Activated CD4-positive, alpha-beta T cell treated with anti-CD3 and anti-CD28 coated beads, Interleukin-2, amount 10 ng/mL, durations not matched to agents 7 days and 5 days (primary cell): ENCODE results near the gene SIRT4. TPM values are rescaled to one million over a fixed set of nuclear protein-coding genes. Genes with fewer than 3 reads are reported as not detected.
A peak's percentile ranks its signal among the peaks of the same experiment; 100 is the strongest.
"Not testable (repeated sequence)": the region's sequence is repeated elsewhere in the genome, so short reads cannot be mapped to it uniquely, and the experiment has no call there.

Source experiments
- CTCF ChIA-PET: fragments of 350-600 bp; sonication (Branson Sonifier 250); formaldehyde crosslinking; loops from one replicate; lab custom pipeline; 2021; ENCODE audit warnings: antibody characterized with exemption; lab: Charles Lee
- POLR2A ChIA-PET: fragments of 350-600 bp; sonication (Branson Sonifier 250); formaldehyde crosslinking; loops from one replicate; lab custom pipeline; 2021; ENCODE audit warnings: antibody characterized with exemption; lab: Charles Lee
- DNase-seq: peaks from one replicate; pipeline ENCODE4 v3.0.0-alpha.2; 2020
- H3K27ac Mint-ChIP-seq: one replicate; pipeline ENCODE4 v1.8.0; 2021; ENCODE audit warnings: mild to moderate bottlenecking, moderate library complexity, mixed read lengths
- H3K27me3 Mint-ChIP-seq: one replicate; pipeline ENCODE4 v1.8.0; 2021; ENCODE audit warnings: mixed read lengths
- H3K36me3 Mint-ChIP-seq: one replicate; pipeline ENCODE4 v1.8.0; 2021; ENCODE audit warnings: low read depth, mixed read lengths
- H3K4me1 Mint-ChIP-seq: one replicate; pipeline ENCODE4 v1.8.0; 2021; ENCODE audit warnings: mixed read lengths
- H3K4me3 Mint-ChIP-seq: one replicate; pipeline ENCODE4 v1.8.0; 2021; ENCODE audit warnings: mild to moderate bottlenecking, moderate library complexity, mixed read lengths
- H3K9me3 Mint-ChIP-seq: one replicate; pipeline ENCODE4 v1.8.0; 2021; ENCODE audit warnings: mixed read lengths
- total RNA-seq, 2 experiments: library from RNA; stranded (reverse); gene quantifications; one replicate each; pipeline ENCODE4 v1.2.3, GENCODE V29; 2021

Gene SIRT4
- total RNA-seq, 2 experiments from 2014 or later = 0.94 to 1.8 TPM

DNA sequence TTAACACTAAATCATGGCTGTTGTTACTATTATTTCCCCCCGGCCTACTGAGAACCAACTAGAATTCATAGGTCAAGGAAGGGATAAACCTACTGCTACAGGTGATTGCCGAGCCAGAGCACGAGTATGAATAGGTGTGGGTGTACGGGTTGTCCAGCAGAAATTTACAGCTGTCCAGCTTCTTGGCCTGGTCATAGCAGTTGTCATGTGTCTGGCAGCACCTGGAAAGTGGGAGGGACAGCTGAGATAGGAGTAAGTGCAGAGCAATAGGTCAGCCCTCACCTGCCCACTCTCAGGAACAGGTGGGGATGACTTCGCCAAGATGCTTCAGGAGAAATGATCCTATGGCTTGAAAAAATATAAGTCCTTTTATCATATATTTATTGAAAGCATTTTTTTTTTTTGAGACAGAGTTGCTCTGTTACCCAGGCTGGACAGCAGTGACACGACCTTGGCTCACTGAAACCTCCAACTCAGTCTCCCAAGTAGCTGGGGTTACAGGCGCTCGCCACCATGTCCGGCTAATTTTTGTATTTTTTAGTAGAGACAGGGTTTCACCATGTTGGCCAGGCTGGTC, 22.8 kb downstream of the SIRT4 start:
- no peaks in the 10 kb centered on the region for H3K36me3 Mint-ChIP-seq
- POLR2A ChIA-PET = no interaction called here
- H3K4me3 Mint-ChIP-seq = no peak overlapping the region
- CTCF ChIA-PET = interaction anchor here (0.6 to 1.6 kb wide), 6 partner anchors 11 to 655 kb away, joined by 3 to 7 read pairs (median 4); partner anchors contain the start of gene SIRT4
- DNase-seq = no peak
- H3K9me3 Mint-ChIP-seq = no peaks in the 10 kb centered on the region
- H3K27ac Mint-ChIP-seq = no peak overlapping the region
- H3K4me1 Mint-ChIP-seq = peaks cover 8% of the 10 kb centered on the region
- H3K27me3 Mint-ChIP-seq = no peaks in the 10 kb centered on the region

GRCh38 chr12:120327593-120327992, 25.5 kb downstream of the SIRT4 start, which contains the start of gene PLA2G1B:
PLA2G1B (minus strand) TSS chr12:120327779; CDS start chr12:120327753, 26 bp downstream.
- POLR2A ChIA-PET = interaction anchor here (0.6 kb wide), 1 partner anchor 26 kb away, joined by 4 read pairs; the partner anchor contains the start of gene SIRT4
- CTCF ChIA-PET = interaction anchor here (0.6 to 1.2 kb wide), 3 partner anchors 9 to 14 kb away, joined by 3 read pairs; no protein-coding TSS in a partner anchor
- Mint-ChIP-seq H3K36me3 (no peaks in the 10 kb centered on the region), H3K27me3 (no peaks in the 10 kb centered on the region), H3K9me3 (no peaks in the 10 kb centered on the region), H3K27ac (no peak within 1 kb of the TSS), H3K4me1 (peaks cover 8% of the 10 kb centered on the region), H3K4me3 (no peak within 1 kb of the TSS)
- no peak for DNase-seq

GRCh38 chr12:120328228-120328627, 26.1 kb downstream of the SIRT4 start:
- Mint-ChIP-seq H3K27ac (no peak overlapping the region), H3K4me1 (peaks cover 8% of the 10 kb centered on the region), H3K9me3 (no peaks in the 10 kb centered on the region), H3K36me3 (no peaks in the 10 kb centered on the region), H3K4me3 (no peak overlapping the region), H3K27me3 (no peaks in the 10 kb centered on the region)
- CTCF ChIA-PET = interaction anchor here (1.1 kb wide), 1 partner anchor 15 kb away, joined by 3 read pairs; no protein-coding TSS in a partner anchor
- POLR2A ChIA-PET = no interaction called here
- DNase-seq = no peak

GRCh38 chr12:120331390-120331789, 29.3 kb downstream of the SIRT4 start:
- Mint-ChIP-seq H3K4me1 (no peaks in the 10 kb centered on the region), H3K27ac (no peak overlapping the region), H3K4me3 (no peak overlapping the region), H3K36me3 (no peaks in the 10 kb centered on the region), H3K27me3 (no peaks in the 10 kb centered on the region), H3K9me3 (no peaks in the 10 kb centered on the region)
- CTCF ChIA-PET = no interaction called here
- POLR2A ChIA-PET = no interaction called here
- no peak for DNase-seq

DNA sequence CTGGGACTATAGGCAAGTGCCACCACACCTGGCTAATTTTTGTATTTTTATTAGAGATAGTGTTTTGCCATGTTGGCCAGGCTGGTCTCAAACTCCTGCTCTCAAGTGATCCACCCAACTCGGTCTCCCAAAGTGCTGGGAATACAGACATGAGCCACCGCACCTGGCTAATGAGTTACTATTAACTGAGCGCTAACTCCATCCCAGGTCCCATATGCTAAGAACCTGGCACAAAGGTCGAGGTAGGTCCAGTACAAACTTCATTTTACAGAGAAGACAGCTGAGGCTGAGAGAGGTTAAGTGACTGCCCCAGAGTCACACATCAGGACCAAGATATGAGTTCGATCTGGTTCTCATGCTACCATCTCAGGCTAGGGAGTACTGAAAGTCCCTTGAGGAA, 29.9 kb downstream of the SIRT4 start:
- ChIA-PET POLR2A (no interaction called here), CTCF (no interaction called here)
- H3K36me3 Mint-ChIP-seq = no peaks in the 10 kb centered on the region
- no peaks in the 10 kb centered on the region for H3K4me1 Mint-ChIP-seq
- no peak overlapping the region for H3K4me3 Mint-ChIP-seq
- no peaks in the 10 kb centered on the region for H3K27me3 Mint-ChIP-seq
- H3K9me3 Mint-ChIP-seq = no peaks in the 10 kb centered on the region
- no peak for DNase-seq
- H3K27ac Mint-ChIP-seq = no peak overlapping the region

- Mint-ChIP-seq H3K27me3 (peaks cover 2% of the 10 kb centered on the region), H3K36me3 (peaks cover 3% of the 10 kb centered on the region), H3K4me1 (no peaks in the 10 kb centered on the region), H3K4me3 (no peak overlapping the region), H3K9me3 (peaks cover 3% of the 10 kb centered on the region), H3K27ac (no peak overlapping the region)
- no peak for DNase-seq
- ChIA-PET POLR2A (no interaction called here), CTCF (interaction anchor here (0.6 kb wide), 1 partner anchor 273 kb away, joined by 5 read pairs; no protein-coding TSS in a partner anchor)
These were observed 30.4 kb downstream of the SIRT4 start for GRCh38 chr12:120332523-120332922.

- H3K4me3 Mint-ChIP-seq, CTCF ChIA-PET: not testable (repeated sequence)
These were observed 33.3 kb downstream of the SIRT4 start for GRCh38 chr12:120335447-120335846.

DNA sequence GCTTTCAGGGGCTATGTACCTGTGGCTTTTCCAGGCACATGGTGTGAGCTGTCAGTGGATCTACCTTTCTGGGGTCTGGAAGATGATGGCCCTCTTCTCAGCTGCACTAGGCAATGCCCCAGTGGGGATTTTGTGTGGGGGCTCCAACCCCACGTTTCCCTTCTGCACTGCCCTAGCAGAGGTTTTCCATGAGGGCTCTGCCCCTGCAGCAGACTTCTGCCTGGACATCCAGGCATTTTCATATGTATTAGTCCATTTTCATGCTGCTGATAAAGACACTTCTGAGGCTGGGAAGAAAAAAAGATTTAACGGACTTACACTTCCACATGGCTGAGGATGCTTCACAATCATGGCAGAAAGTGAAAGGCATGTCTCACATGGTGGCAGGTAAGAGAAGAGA, 34.3 kb downstream of the SIRT4 start:
- H3K4me3 Mint-ChIP-seq, DNase-seq, H3K27ac Mint-ChIP-seq, H3K36me3 Mint-ChIP-seq, POLR2A ChIA-PET, H3K4me1 Mint-ChIP-seq: not testable (repeated sequence)
- CTCF ChIA-PET = interaction anchor here (0.7 kb wide), 1 partner anchor 231 kb away, joined by 3 read pairs; no protein-coding TSS in a partner anchor
- Mint-ChIP-seq H3K27me3 (peaks cover 11% of the 10 kb centered on the region), H3K9me3 (peaks cover 12% of the 10 kb centered on the region)

More at GRCh38 chr12:120335447-120335846, 33.3 kb downstream of the SIRT4 start:
- Mint-ChIP-seq H3K27me3 (peaks cover 11% of the 10 kb centered on the region), H3K9me3 (peaks cover 12% of the 10 kb centered on the region)
- H3K36me3 Mint-ChIP-seq, POLR2A ChIA-PET, H3K27ac Mint-ChIP-seq, H3K4me1 Mint-ChIP-seq: not testable (repeated sequence)
- peak; percentile 29 for DNase-seq

GRCh38 chr12:120337730-120338129, 35.6 kb downstream of the SIRT4 start:
- peaks cover 12% of the 10 kb centered on the region for H3K9me3 Mint-ChIP-seq
- no peak overlapping the region for H3K4me3 Mint-ChIP-seq
- CTCF ChIA-PET = no interaction called here
- no peak for DNase-seq
- no peak overlapping the region for H3K27ac Mint-ChIP-seq
- H3K4me1 Mint-ChIP-seq = no peaks in the 10 kb centered on the region
- H3K27me3 Mint-ChIP-seq = peaks cover 11% of the 10 kb centered on the region
- POLR2A ChIA-PET = no interaction called here
- H3K36me3 Mint-ChIP-seq = peaks cover 5% of the 10 kb centered on the region

DNA sequence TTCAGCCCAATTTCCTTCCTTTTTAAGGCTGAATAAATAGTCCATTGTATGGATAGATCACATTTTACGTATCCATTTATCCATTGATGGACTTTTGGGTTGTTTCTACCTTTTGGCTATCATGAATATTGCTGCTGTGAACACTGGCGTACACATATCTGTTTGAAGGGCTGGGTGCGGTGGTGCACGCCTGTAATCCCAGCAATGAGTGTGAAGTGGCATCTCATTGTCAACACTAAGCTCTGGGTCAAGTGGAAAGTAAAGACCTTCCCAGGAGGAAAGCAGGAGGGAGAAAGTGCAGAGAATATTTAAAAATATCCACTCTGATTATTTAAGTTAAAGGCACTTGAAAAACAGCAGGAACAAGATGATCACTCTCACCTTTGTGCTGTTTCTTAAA, 37.1 kb downstream of the SIRT4 start:
- Mint-ChIP-seq H3K27me3 (peaks cover 11% of the 10 kb centered on the region), H3K4me1 (no peaks in the 10 kb centered on the region), H3K4me3 (no peak overlapping the region), H3K27ac (no peak overlapping the region), H3K36me3 (peaks cover 5% of the 10 kb centered on the region), H3K9me3 (peaks cover 12% of the 10 kb centered on the region)
- DNase-seq = no peak
- ChIA-PET CTCF (interaction anchor here (0.6 kb wide), 1 partner anchor 89 kb away, joined by 4 read pairs; no protein-coding TSS in a partner anchor), POLR2A (interaction anchor here (0.5 kb wide), 1 partner anchor 112 kb away, joined by 3 read pairs; no protein-coding TSS in a partner anchor)

DNA sequence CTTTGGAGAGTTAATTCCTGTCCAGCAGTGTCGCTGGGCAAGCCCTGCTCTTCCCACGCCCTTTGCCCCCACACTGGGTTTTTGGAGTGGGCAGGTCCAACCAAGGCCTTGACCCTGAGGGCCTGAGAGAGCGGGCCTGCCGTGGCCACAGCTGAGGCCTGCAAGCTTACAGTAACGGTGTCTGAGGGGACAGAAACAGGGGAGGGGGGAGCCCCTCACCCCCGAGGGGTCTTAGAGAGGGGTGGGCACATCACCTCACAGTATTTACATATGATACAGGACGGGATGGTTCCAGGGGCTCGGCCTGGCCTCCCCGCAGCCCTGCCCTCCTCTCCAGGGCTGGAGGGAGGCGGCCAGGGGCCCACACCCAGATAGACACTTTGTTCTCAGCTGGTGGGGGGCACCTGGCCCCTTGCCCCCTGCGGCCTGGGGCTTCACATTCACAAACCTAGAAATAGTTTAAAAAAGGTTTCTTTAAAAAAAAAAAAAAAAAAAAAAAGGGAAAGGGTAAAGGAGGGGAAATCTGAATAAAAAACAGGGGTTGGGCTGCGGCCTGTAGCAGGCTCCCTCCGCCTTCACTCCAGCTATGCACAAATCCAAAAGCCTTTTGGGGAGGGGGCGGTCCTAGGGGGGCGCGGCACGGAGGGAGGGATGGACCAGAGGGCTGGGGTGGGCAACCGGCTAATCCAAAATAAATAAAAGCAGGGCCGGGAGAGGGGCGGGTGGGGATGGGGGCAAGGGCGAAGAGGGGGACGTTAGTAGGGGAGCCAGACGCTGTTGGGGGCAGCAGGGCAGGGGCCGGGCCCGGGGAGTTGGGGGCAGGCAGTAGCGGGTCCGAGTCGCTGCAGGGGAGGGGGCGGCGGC, 40.3 kb downstream of the SIRT4 start:
- ChIA-PET POLR2A (no interaction called here), CTCF (no interaction called here)
- H3K36me3 Mint-ChIP-seq = peaks cover 3% of the 10 kb centered on the region

GRCh38 chr12:120343039-120343537, 41.0 kb downstream of the SIRT4 start:
- H3K27me3 Mint-ChIP-seq = peaks cover 4% of the 10 kb centered on the region
- no peak for DNase-seq
- CTCF ChIA-PET = no interaction called here
- POLR2A ChIA-PET = no interaction called here
- H3K36me3 Mint-ChIP-seq = no peaks in the 10 kb centered on the region
- no peak overlapping the region for H3K27ac Mint-ChIP-seq
- peaks cover 3% of the 10 kb centered on the region for H3K9me3 Mint-ChIP-seq
- H3K4me1 Mint-ChIP-seq = no peaks in the 10 kb centered on the region
- H3K4me3 Mint-ChIP-seq = no peak overlapping the region

More for the DNA sequence above, 40.3 kb downstream of the SIRT4 start:
- Mint-ChIP-seq H3K4me3 (no peak overlapping the region), H3K9me3 (peaks cover 10% of the 10 kb centered on the region), H3K4me1 (no peaks in the 10 kb centered on the region), H3K27me3 (peaks cover 11% of the 10 kb centered on the region), H3K27ac (no peak overlapping the region)
- no peak for DNase-seq

DNA sequence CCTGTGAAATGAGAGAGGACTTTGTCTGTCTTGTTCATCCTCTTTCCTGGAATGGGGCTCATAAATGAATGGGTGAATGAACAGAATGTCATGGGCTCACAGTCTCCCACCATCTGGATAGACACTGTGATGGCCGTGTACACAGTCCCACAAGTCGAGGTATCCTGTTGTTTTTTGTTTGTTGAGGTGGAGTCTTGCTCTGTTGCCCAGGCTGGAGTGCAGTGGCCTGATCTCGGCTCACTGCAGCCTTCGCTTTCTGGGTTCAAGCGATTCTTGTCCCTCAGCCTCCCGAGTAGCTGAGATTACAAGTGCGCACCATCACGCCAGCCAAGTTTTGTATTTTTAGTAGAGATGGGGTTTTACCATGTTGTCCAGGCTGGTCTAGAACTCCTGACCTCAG, 41.6 kb downstream of the SIRT4 start:
- POLR2A ChIA-PET = no interaction called here
- Mint-ChIP-seq H3K27me3 (peaks cover 2% of the 10 kb centered on the region), H3K4me1 (no peaks in the 10 kb centered on the region), H3K4me3 (no peak overlapping the region), H3K36me3 (no peaks in the 10 kb centered on the region), H3K27ac (no peak overlapping the region), H3K9me3 (peaks cover under 1% of the 10 kb centered on the region)
- CTCF ChIA-PET = no interaction called here
- no peak for DNase-seq
